Right cardiac atrium (tissue), 5 donors: Measurements from ENCODE around the gene FBLN1. TPM values are rescaled to one million over a fixed set of nuclear protein-coding genes. Genes with fewer than 3 reads are reported as not detected.
"Not testable (repeated sequence)": the region's sequence is repeated elsewhere in the genome, so short reads cannot be mapped to it uniquely, and the experiment has no call there.

Experiments
- ATAC-seq, 2 donors: fragments of 200-7000 bp; cut with Tn5 transposase; one replicate each; pipeline versions ENCODE4 v1.8.0 to v1.9.1; 2020; ENCODE audit warnings: moderate library complexity in 2 of 2, mild to moderate bottlenecking in 1 of 2
- DNase-seq, 3 donors: peaks; one replicate each; pipeline ENCODE4 v3.0.0-alpha.2; 2020
- H3K27ac ChIP-seq: one replicate; pipeline ENCODE4 v1.5.1; 2013; ENCODE audit warnings: mild to moderate bottlenecking, low read length, control low read depth, moderate library complexity
- H3K27me3 ChIP-seq: one replicate; pipeline ENCODE4 v1.6.1; 2013; ENCODE audit not compliant: control insufficient read depth, insufficient read depth
- H3K4me1 ChIP-seq: one replicate; pipeline ENCODE4 v1.6.1; 2013; ENCODE audit warnings: low read length; ENCODE audit not compliant: control insufficient read depth, insufficient read depth
- H3K4me3 ChIP-seq: one replicate; pipeline ENCODE4 v1.5.1; 2013; ENCODE audit warnings: low read length, control low read depth
- H3K9me3 ChIP-seq: one replicate; pipeline ENCODE4 v1.6.1; 2013; ENCODE audit warnings: low read length; ENCODE audit not compliant: control insufficient read depth
- WGBS: extraction: QIAGEN DNeasy Blood & Tissue Kit; methylation state at CpG from one replicate; pipeline ENCODE4 v1.1.7; 2013; 5-methylcytosine and 5-hydroxymethylcytosine counted together
- intact Hi-C, 4 donors: fragments of 100-400 bp; cut with DNase I; formaldehyde crosslinking; loops; one replicate each; pipeline versions ENCODE4 v1.11.0 to v1.14.0; 2022 to 2023
- polyA plus RNA-seq: library from polyadenylated mRNA; stranded (reverse); fragments of 200-250 nt; gene quantifications from one replicate; pipeline ENCODE4 v1.2.3, GENCODE V29; 2013
- total RNA-seq, 4 donors: library from RNA; stranded (reverse); fragmentation: NEBNext Ultra II Directional; extraction: Animal tissue kit (Norgen Biotek cat#: 25700); gene quantifications; one replicate each; pipeline ENCODE4 v1.2.1, GENCODE V29; 2021
- donor health status: healthy with polysubstance abuse.
- donor health status: DM: no; HTN: yes; CAD: no.
- donor health status: DM: no; HTN: no; CAD: no.
- donor health status: DM: no; HTN: yes; CAD: no; lungs with severe emphysema.
- donor health status: DM: yes; HTN: yes; CAD: no.

Gene FBLN1
- total and polyA plus RNA-seq, 5 donors = 228 to 456 (median 390) TPM

DNA sequence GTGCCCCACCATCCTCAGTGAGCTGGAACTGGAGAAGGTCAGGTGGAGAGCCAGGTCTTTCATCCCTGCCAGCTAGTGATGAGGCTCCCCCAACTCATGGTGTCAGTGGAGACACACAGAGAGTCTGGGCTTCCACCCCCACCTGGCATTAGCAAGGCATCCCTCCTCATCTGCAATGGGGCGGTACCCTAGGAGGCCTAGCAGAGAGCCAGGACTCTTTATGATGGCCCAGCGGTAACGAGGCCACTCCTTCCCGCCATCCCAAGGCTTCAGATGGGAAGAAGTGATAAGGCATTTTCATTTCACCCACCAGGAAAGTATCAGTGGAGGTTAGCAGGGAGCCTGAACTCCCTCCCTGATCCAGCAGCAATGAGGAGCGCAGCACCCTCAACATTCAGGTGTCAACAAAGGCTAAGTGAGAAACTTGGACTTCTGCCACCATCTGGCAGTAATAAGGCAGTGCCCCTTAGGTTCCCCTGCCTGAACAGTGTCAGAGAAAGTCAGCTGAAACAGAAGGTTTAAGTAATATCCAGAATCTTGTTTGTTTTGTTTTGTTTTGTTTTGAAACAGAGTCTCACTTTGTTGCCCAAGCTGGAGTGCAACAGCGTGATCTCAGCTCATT, 40.5 kb upstream of the FBLN1 start:
- intact Hi-C loops = no loop called here
- ATAC-seq = no peak

DNA sequence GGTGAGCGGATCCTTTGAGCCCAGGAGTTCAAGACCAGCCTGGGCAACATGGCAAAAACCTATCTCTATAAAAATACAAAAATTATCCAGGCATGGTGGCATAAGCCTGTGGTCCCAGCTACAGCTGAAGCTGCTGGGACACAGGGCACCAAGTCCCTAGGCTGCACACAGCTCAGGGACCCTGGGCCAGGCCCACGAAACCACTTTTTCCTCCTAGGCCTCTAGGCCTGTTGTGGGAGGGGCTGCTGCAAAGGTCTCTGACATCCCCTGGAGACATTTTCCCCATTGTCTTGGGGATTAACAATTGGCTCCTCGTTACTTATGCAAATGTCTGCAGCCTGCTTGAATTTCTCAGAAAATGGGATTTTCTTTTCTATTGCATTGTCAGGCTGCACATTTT, 39.0 kb upstream of the FBLN1 start:
- H3K9me3 ChIP-seq, H3K27ac ChIP-seq, H3K4me1 ChIP-seq, DNase-seq, intact Hi-C loops, ATAC-seq, H3K4me3 ChIP-seq, H3K27me3 ChIP-seq: not testable (repeated sequence)
- 91% methylated on average over 3 of the region's 3 CpGs for WGBS

More for the DNA sequence above, 40.5 kb upstream of the FBLN1 start:
- no peaks in the 10 kb centered on the region for H3K27me3 ChIP-seq
- no peaks in the 10 kb centered on the region for H3K4me1 ChIP-seq
- 81% methylated on average over 6 of the region's 6 CpGs for WGBS
- no peak for DNase-seq
- no peak overlapping the region for H3K4me3 ChIP-seq
- H3K27ac ChIP-seq = no peak overlapping the region
- H3K9me3 ChIP-seq = no peaks in the 10 kb centered on the region

DNA sequence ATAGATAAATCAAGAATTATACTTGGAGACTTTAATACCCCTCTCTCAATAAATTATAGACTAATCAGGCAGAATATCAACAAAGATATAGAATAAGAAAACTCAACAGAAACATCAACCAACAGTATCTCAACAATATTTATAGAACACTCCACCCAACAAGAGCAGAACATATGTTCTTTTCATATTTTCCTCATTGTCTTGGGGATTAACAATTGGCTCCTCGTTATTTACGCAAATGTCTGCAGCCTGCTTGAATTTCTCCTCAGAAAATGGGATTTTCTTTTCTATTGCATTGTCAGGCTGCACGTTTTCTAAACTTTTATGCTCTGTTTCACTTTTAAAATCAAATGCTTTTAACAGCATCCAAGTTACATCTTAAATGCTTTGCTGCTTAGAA, 37.0 kb upstream of the FBLN1 start:
- Histone ChIP-seq H3K9me3 (no peaks in the 10 kb centered on the region), H3K27ac (no peak overlapping the region), H3K4me1 (no peaks in the 10 kb centered on the region), H3K27me3 (no peaks in the 10 kb centered on the region), H3K4me3 (no peak overlapping the region)
- WGBS = 74% methylated on average over 3 of the region's 3 CpGs
- DNase-seq = no peak
- ATAC-seq = no peak
- intact Hi-C loops = no loop called here

DNA sequence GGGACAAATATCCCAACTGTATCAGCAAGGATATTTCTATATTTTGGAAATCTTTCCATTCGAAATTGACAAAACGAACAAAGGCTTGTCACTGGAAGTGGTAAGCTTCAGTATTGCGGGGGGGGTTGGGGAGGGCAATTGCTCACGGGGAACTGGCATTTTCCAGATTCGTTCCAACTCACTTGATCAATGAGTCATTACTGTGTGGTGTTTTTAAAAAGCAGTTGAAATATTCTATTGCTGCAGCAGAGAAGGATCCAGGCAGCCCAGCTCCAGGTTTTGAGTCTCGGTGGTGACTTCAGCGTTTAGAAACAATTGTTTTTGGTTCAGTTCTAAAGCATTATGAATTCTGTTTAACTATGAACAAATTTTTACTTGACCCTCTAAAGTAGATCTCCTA, 33.8 kb upstream of the FBLN1 start:
- Histone ChIP-seq H3K4me3 (no peak overlapping the region), H3K9me3 (no peaks in the 10 kb centered on the region), H3K4me1 (no peaks in the 10 kb centered on the region), H3K27ac (peak overlapping the region; percentile 48), H3K27me3 (no peaks in the 10 kb centered on the region)
- whole genome bisulfite sequencing = 61% methylated on average over 7 of the region's 7 CpGs
- ATAC-seq (no peak), DNase-seq (no peak)
- intact Hi-C loops = no loop called here

DNA sequence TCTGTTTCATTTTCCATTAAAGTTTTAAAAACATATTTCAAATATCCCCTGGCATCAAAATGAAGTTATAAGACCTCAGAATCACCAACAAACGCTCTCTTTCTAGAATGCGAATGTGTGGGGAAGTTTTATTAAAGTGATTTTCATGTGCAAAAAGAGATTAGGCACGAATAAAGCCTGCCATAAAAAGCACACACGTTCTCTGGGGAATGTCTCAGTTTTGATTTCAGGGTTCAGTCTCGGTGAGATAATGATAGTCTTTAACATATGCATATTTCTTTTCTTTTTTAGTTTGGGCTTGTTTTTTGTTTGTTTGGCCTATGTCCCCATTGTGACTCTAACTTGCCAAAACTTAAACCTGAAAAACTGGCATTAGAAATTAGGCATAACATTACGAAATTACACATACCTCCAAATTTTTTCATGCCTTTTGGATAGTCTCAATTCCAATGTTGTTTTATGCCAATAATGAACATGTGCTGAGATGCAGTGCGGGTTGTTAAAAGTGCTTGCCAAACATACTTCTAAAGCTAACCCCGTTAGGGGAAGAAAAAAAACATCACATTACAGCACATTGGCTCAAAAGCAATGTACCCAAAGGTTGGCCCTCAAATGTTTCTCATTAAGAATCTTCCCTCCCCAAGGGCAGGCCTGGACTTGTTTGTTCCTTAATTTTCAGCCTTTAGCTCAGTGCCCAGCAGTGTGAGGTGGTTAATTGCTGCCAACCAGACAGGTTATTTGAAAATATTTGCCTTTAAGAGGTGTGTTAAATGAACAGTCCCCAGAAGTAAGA, 33.2 kb upstream of the FBLN1 start:
- Histone ChIP-seq H3K27ac (peak overlapping the region; percentile 67), H3K9me3 (no peaks in the 10 kb centered on the region), H3K27me3 (no peaks in the 10 kb centered on the region), H3K4me1 (no peaks in the 10 kb centered on the region), H3K4me3 (no peak overlapping the region)
- 48% methylated on average over 8 of the region's 8 CpGs for WGBS
- ATAC-seq (peak in 1 of 2 donors; percentile 63), DNase-seq (no peak)
- intact Hi-C loops = no loop called here

DNA sequence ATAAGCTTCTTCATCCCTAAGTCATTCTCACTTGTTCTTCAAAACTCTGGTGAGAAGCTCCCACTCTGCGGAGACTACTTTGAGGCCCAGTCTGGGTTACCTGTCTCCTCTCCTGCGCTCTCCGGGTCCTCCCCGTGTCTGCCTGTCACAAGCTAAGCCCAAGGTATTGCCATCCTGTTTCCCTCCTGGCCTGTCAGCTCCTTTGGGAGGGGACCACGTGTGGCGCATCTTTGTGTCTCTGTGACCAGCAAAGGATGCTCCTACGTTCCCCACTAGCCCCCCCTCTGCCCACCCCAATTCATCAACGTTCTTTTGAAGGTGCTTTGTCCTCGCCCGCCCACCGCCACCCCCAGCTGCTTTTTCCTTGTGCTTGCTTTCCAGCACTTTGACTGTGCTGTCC, 31.8 kb upstream of the FBLN1 start:
- H3K27me3 ChIP-seq = no peaks in the 10 kb centered on the region
- 82% methylated on average over 11 of the region's 11 CpGs for WGBS
- no peak overlapping the region for H3K27ac ChIP-seq
- DNase-seq (no peak), ATAC-seq (no peak)
- intact Hi-C loops = no loop called here
- no peaks in the 10 kb centered on the region for H3K9me3 ChIP-seq
- no peaks in the 10 kb centered on the region for H3K4me1 ChIP-seq
- H3K4me3 ChIP-seq = no peak overlapping the region

DNA sequence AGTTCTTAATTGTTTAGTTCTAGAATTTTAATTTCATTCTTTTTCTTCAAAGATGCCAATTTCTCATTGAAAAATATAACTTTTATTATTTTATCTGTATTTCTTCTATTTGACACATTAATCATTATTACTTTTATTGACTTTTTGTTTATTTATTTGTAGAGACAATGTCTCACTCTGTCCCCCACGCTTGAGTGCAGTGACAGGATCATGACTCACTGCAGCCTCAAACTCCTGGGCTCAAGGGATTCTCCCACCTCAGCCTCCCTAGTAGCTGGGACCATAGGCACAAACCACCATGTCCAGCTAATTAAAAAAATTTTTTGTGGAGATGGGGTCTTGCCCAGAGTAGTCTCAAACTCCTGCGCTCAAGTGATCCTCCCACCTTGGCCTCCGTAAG, 30.3 kb upstream of the FBLN1 start:
- intact Hi-C loops = no loop called here
- Histone ChIP-seq H3K4me3 (no peak overlapping the region), H3K27me3 (no peaks in the 10 kb centered on the region), H3K4me1 (no peaks in the 10 kb centered on the region), H3K27ac (no peak overlapping the region), H3K9me3 (no peaks in the 10 kb centered on the region)
- DNase-seq (no peak), ATAC-seq (no peak)
- 96% methylated on average over 3 of the region's 3 CpGs for WGBS

DNA sequence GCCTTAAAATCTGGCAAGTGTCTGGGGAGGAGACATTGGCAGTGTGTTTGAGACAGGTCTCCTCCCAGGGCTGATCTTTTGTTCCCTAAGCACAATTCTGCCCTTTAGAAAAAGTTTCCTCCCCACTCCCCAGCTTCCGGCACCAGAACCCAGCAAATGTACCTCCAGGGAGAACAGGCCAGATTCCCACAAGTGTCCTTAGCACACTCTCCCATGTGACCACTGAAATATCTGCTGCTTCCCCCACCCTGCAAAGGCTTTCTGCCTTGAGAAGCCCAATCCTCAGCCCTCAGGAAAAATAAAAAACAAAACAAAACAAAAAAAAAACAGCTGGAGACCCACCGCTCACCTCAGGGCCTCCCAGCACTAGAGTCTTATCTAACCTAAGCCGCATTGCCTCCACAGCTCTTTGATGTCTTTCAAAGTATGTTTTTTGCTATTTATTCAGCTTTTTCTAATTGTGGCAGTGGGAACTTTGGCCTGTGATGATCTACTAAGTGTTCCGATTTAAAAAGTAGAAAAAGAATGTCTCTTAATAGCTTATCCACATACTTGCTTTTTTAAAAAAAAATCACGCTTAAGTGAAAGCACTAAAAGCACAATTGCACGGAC, 29.0 kb upstream of the FBLN1 start:
- 69% methylated on average over 6 of the region's 6 CpGs for WGBS
- no peaks in the 10 kb centered on the region for H3K9me3 ChIP-seq
- DNase-seq = no peak
- H3K4me3 ChIP-seq = no peak overlapping the region
- ATAC-seq = peak in 1 of 2 donors; percentile 10
- no peaks in the 10 kb centered on the region for H3K4me1 ChIP-seq
- H3K27ac ChIP-seq = no peak overlapping the region
- H3K27me3 ChIP-seq = no peaks in the 10 kb centered on the region
- intact Hi-C loops = no loop called here

DNA sequence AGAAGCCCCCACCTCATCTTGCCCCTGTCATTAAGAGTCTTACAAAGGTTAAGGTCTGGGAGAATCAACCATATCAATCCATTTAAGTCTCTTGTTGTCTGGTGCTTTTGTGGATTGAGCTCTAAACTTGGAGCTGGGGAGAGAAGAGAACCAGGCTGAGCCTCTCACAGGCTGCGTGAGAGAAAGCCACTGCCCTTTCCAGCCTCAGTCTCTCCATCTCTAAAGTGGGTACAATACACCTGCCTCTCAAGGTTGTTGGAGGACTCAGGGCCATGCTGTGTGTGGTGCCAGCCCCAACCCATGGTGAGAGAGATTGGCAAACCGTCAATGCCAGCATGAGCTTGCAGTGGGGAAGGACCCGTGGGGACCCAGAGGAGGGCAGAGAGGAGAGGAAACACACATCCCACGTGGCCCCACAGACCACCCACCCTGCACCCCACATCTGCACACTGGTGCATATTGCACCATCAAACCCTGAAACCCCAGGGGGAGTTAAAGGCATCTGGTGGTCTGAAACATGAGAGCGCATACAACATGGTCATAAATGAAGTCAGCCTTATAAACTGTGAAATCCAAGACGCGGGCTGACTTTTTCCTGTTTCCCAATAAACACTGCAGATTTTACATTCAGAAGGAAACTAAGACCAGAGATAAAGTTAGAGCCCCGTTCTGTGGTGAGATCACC, 27.5 kb upstream of the FBLN1 start:
- DNase-seq (no peak), ATAC-seq (no peak)
- Histone ChIP-seq H3K4me1 (no peaks in the 10 kb centered on the region), H3K27ac (no peak overlapping the region), H3K9me3 (no peaks in the 10 kb centered on the region), H3K27me3 (no peaks in the 10 kb centered on the region), H3K4me3 (no peak overlapping the region)
- intact Hi-C loops = no loop called here
- 61% methylated on average over 8 of the region's 8 CpGs for WGBS

DNA sequence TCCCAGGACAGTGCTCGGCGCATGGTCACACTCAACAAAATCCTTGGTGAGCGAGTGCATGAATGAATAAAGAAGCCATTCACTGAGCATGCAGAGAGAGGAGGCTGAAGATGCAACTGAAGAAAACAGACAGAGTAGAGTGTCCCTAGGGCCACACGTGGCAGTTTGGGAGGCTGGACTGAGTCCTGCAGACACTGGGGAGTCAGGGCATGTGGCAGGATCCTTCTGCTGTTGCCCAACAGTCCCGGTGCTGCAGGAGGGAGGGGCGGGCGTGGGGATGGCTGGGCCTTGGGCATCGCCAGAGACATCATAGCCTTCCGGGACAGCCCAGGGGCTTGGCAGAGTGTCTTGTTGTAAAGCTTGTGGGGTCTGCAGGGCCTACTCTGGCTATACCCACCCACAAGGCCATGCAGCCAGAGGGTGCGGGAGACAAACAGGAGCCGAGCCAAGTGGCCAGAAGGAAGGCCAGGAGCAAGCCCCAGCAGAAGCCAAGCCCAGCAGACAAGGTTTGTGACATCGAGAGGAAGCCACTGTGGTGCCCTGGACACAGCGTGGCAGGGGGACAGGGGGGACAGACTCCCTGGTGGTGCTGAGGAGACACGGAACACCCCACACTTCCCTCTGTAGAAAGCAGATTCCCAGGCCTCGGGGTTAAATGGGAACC, 26.7 kb upstream of the FBLN1 start:
- DNase-seq (peak; percentile 64 to 80 (median 77)), ATAC-seq (peak; percentile 65 to 72)
- Histone ChIP-seq H3K4me1 (no peaks in the 10 kb centered on the region), H3K27me3 (no peaks in the 10 kb centered on the region), H3K9me3 (no peaks in the 10 kb centered on the region), H3K27ac (no peak overlapping the region), H3K4me3 (no peak overlapping the region)
- 59% methylated on average over 15 of the region's 15 CpGs for WGBS
- intact Hi-C loops = no loop called here
